ENCODE data around the gene FKTN.
"Not testable (repeated sequence)": the region's sequence is repeated elsewhere in the genome, so short reads cannot be mapped to it uniquely, and the experiment has no call there.

FKTN gene

DNA sequence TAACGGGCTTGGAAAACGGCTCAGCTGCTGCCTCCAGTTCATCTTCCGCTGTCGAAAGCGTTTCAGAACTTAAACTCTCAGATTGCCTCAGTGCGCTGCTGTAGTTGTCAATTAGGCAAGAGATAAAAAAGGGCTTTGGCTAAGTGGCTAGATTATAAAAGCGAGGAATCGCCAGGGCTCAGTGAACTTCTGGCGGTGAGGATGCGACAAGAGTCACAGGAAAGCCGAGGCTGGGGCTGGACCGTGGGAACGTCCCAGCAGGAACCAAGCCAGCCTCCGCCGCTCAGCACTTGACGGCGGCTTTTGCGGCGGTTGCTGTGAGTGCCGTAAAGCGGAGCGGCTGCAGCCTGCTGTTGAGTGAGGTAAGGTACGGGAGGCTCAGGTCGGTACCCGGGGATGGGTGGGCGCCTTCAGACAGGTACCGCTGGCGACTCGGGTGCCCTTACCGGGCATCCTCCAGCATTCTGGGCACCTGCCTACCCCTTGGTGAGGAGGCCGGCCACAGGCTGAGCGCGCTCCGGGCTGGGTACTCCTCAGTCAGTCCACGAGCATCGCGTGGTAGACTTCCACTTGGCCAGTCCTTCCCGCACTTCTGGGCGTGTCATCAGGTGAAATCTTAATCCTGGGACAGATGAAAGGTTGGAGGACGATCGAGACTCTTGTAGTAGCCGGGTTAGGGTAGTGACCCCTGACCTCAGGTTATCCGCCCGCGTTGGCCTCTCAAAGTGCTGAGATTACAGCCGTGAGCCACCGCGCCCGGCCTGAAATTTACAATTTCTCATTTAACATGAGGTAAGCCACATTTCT, at the start of gene FKTN:
FKTN (plus strand) TSS at position 328 of the 807 bp plus-strand sequence. CDS start 16,902 bp downstream, outside the sequence.
- DNase-seq: peak; percentile 62

DNA sequence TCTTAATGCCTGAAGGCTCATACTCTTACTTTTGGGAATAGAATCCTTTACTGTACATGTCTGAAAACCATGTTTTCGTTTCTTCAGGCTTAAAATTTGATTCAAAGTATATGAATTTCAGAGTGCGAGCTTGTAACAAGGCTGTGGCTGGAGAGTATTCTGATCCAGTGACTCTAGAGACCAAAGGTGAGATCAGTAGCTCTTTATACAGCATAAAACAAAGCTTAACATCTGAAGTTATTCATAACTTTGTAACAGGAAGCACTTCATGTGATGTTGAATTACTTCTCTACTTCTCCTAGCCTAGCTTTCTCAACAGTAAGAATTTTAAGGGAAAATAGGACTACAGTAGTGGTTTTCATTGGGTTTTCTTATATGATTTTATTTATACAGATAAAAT, 49.4 kb upstream of the FKTN start:
- no peak for DNase-seq

DNA sequence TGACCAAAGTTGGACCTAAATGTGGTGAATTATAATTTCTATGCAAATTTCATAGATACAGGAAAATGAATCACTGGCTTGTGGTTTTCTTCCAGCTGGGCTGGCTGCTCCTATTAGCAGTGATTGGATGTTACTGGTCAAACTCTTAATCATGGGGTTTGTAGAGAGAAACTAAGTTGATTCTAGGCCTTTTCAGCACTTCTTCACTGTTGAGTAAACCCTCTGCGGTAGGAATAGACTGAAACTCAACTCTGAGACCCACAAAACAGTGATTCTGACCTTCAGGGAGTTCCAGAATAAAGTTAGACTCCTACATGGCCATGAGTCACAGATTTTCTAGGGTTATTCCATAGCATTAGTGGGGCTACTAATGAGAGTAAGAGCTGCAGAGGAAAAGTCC, 47.9 kb upstream of the FKTN start:
- DNase-seq: no peak

DNA sequence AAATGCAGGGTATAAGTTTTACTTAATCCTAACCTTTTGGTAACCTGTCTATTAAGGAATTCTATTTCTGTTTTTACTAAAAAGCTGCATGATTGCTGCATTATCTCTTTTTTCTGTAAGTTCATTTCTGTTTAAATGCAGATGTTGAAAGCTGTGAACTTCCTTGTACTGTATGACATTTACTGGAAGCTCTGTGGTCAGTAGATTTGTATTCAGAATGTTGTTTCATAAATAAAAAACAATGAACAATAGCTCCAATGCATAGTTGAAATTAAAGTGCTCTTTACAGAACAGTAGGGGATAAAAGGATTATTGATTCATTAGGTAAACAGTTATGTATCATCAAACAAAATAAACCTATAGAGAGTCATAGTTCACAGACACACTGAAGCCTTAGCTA, 46.5 kb upstream of the FKTN start:
- DNase-seq: no peak

DNA sequence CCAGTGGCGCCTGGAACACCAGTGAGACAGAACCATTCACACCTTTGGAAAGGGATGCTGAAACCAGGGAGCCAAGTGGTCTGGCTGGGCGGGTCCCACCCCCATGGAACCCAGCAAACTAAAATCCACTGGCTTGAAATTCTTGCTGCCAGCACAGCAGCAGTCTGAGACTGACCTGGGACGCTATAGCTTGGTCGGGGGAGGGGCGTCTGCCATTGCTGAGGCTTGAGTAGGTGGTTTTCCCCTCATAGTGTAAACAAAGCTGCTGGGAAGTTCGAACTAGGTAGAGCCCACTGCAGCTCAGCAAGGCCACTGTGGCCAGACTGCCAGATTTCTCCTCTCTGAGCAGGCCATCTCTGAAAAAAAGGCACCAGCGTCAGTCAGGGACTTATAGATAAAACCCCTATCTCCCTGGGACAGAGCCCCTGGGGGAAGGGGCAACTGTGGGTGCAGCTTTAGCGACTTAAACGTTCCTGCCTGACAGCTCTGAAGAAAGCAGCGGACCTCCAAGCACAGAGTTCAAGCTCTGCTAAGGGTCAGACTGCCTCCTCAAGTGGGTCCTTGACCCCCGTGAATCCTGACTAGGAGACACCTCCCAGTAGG, 42.0 kb upstream of the FKTN start:
- DNase-seq: no peak

DNA sequence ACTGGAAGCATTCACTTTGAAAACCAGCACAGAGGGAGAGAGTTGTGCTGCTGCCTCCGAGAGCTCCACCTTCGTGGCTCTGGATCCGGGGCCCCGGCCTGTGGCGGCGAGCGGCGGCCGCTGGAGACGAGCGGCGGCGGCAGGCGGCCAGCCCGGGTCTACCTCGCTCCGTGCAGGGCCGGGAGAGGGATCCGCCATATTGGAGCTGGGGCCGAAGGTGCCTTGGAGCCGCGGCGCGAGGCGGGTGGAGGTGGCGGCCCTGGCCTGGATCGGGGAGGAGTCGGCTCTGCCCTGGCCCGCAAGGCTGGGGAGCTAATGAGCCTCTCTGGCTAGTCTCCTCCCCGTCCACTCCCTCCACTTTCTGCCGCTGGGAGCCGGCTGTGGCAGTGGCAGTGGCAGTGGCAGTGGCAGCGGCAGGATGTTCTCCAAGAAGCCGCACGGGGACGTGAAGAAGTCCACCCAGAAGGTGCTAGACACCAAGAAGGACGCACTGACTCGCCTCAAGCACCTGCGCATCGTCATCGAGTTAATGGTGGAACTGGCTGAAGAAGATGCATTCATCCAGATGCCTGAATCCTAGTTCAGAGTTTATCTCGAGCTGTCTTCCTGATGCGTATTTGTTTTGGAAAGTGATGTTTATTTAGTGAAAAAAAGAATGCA, 38.1 kb upstream of the FKTN start:
- peak; percentile 65 for DNase-seq

DNA sequence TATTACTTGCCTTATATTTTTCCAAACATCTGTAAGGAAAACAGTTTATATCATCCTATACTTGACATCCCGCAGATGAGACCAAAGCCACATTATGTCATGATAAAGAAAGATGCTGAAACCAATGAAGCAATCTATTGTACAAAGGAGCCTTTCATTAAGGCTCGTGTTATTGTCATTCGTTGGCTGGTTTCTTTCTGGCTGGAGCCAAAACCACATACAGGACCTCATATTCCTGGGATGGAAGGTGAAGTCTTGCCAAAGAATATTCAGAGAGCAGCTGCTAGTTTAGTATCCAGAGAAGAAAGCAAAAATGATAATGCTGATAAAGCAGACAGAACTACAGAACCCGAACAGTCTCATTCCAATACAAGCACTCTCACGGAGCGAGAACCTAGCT, 36.9 kb upstream of the FKTN start:
- DNase-seq: not testable (repeated sequence)

DNA sequence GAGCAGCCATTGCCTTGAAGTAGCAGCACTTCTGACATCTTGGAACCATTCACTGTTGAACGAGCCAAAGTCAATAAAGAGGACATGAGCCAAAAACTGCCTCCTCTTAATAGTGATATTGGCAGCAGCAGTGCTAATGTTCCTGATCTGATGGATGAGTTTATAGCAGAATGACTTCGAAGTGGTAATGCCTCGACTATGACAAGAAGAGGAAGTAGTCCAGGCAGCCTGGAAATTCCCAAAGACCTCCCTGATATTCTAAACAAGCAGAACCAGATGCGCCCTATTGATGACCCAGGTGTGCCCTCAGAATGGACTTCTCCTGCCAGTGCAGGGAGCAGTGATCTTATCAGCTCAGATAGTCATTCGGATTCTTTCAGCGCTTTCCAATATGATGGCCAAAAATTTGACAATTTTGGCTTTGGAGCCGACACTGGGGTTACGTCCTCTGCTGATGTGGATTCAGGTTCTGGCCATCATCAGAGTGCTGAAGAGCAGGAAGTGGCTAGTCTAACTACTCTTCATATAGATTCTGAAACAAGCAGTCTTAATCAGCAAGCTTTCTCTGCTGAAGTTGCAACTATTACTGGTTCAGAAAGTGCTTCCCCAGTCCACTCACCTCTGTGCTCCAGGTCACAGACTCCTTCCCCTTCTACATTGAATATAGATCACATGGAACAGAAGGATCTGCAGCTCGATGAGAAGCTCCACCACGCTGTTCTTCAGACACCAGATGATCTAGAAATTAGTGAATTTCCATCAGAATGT, 35.1 kb upstream of the FKTN start:
- not testable (repeated sequence) for DNase-seq

DNA sequence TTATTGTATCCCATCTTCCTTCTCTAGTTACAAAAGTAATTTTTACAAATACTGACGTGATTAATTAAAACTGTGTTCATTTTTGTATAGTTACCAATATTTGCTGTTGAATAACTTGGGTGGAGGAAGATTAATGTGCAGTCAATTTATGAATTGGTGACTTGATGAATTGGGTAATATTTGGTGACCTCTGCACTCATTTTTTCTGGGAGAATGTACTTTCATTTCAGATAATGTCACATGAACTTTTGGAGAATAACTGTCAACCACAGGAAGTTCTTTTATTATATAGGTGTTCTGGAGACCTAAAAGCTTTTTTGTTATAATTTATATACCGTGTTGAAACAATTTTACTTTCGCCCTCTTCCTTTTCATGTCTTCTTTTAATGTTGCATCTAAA, 26.4 kb upstream of the FKTN start:
- no peak for DNase-seq

DNA sequence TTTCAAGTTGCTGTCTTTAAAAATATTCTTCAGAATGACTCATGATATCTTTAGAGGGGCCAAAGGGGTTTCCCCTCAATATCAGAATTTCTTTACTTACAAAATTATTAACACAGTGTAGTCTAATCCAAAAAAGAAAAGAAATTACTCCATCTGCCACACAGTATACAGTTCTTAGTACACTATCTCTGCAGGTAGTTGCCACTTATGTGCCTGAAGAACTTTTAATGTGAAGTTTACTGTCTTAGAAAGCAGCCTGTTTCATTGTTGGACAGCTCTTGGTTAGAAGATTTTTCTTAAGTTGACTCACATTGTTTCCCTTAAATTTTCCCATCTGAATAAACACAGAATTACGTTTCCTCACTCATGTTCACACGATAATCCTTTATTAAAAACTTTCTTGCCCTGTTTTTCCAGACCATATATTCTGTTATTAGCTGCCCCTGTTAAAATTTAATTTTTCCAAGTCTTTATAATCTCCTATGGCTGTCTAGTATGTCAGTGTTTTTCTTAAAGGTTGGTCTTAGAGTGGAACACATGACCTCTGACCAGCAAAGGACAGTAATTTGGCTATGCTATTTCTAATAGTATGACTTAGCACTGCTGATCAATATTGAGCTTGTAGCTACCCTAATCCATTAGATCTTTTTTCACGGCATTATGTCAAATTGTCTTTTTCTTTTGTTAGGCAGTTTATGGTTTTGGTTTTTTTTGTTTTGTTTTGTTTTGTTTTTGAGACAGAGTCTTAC, 21.8 kb upstream of the FKTN start:
- no peak for DNase-seq

DNA sequence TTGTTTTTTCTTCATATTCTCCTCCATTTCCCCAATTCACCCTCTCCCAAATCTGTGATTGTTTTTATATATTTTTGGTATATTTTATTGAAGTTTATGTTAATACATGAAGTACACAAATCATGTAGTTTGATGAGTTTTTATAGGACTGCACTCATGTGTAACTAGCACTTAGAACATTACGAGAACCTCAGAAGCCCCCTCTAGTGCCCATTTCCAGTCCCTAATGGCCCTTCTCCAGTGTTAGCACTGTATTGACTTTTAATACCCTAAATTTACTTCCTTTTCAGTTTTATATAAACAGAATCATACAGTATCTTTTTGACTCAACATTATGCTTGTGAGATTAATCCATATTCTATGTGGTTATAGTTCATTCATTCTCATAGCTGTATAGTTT, 18.5 kb upstream of the FKTN start:
- no peak for DNase-seq

DNA sequence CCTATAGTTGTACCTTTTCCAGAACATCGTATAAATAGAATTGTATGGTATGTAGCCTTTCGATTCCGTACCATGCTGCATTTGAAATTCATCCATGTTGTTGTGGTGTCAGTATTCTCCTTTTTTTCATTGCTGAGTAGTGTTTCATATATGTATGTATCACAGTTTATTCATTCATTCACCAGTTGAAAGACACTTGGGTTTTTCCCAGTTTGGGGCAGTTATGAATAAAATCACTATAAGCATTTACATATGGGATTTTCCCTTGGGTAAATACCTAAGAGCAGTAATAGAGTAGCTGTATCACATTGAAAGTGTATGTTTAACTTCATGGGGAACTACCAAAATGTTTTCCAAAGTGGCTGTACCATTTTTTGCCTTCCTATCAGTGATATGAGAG, 16.1 kb upstream of the FKTN start:
- no peak for DNase-seq

DNA sequence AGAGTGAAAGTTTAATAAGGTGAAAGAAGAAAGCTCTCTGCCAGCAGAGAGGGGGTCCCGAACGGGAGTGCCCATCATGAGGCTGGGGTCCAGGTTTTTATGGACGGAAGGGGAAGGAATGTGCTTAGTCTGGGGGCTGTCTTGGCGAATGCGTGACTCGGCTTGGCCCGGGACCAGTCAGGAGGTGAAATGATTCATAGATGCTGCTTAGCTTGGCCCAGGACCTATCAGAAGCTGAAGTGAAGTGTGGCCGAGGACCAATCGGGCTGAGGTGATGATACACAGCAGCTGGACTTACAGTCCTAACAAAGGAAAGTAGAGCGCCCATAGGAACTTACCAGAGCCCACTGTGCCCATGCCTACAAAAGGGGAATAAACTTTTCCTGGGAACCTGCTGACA, 3.9 kb upstream of the FKTN start:
- DNase-seq: no peak

DNA sequence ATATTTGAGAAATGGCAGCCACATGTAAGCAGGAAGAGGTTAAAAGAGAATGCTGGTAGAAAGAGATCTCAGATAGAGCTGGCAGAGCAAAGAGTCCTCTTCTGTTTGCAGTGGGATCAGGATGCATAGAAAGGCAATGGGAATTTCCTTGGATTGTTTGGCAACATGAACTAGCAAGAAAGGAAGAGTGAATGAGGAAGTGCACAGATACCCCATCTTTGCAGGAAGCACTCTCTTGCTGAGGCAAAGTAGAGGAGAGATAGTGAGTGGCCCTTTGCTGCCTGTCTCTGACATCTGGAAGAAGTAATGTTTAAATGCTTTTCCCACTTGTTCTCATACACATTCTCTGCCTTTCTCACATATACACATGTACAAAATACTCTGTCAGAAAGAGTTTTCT, 14.5 kb downstream of the FKTN start:
- no peak for DNase-seq

DNA sequence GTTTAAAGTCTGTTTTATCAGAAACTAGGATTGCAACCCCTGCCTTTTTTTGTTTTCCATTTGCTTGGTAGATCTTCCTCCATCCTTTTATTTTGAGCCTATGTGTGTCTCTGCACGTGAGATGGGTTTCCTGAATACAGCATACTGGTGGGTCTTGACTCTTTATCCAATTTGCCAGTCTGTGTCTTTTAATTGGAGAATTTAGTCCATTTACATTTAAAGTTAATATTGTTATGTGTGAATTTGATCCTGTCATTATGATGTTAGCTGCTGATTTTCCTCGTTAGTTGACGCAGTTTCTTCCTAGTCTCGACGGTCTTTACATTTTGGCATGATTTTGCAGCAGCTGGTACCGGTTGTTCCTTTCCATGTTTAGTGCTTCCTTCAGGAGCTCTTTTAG, 22.0 kb downstream of the FKTN start:
- DNase-seq: not testable (repeated sequence)

DNA sequence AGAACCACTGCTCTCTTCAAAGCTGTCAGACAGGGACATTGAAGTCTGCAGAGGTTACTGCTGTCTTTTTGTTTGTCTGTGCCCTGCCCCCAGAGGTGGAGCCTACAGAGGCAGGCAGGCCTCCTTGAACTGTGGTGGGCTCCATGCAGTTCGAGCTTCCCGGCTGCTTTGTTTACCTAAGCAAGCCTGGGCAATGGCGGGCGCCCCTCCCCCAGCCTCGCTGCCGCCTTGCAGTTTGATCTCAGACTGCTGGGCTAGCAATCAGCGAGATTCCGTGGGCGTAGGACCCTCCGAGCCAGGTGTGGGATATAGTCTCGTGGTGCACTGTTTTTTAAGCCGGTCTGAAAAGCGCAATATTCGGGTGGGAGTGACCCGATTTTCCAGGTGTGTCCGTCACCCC, 23.6 kb downstream of the FKTN start:
- not testable (repeated sequence) for DNase-seq

DNA sequence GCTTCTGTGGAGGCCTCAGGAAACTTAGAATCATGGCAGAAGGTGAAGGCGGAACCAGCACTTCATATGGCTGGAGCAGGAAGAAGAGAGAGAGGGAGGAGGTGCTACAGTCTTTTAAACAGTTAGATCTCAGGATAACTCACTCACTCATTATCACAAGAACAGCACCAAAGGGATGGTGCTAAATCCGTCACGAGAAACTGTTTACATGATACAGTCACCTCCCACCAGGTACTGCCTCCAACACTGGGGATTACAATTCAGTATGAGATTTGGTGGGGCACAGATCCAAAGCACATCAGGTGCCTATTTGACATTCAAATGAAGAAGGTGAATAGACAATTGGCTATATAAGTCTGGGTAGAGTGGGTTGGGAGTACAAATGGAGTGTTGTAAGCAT, 35.2 kb downstream of the FKTN start:
- DNase-seq: no peak

DNA sequence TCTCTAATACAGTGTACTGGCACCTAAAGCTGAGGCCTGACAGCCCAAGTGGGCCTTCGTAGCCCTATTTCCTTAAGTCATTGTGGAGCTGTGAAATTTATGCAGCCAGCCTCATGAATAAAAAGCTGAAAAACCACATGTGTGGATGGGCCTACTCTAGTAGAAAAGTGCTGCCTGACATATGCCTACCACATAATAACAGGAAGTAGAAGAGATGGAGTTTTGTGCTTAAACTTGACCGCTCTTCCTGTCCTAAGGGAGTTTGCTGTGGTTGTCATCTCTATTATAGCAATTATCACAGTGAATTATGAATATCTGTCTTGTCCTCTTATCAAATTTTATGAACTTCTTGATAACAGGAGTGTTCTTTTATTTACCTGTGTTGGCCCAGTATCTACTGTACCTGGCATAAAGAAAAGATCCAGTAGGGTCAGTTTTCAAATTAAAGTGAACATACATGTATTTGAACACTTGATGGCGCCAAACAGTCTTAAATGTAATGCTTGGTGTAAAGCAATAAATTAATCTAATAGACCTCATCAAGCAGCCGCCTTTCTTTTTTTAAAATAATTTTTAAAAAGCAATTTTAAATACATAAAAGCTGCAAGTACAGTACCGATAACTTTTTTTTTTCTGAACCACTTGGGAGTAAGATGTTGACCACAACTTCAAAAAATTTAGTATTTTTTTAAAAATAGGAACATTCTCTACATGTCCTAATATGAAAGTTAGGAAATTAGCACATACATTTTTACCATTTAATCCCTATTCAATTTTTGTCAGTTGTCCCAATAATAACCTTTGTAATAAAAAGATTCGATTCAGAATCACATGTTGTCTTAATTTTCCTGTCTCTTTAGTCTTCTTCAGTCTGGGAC, 51.0 kb downstream of the FKTN start:
- peak; percentile 62 for DNase-seq

DNA sequence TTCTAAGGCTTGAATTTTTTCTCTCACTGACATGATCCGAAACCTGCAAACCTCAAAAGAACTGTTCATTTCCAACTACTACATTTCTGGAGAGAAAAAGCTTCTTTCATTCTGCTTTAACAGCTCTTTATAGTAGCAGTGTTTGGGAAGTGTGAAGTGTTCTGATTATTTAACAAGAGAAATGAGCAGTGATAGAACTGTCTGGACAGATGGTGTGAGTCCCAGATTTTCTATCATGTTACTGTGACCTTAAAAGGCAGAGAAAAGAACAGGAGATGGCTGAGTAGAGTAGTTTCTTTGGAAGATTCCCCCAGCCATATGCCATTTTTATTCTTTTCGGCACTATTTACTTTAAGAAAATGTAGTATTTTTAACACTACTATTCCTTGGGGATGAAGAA, 63.1 kb downstream of the FKTN start:
- DNase-seq: no peak

DNA sequence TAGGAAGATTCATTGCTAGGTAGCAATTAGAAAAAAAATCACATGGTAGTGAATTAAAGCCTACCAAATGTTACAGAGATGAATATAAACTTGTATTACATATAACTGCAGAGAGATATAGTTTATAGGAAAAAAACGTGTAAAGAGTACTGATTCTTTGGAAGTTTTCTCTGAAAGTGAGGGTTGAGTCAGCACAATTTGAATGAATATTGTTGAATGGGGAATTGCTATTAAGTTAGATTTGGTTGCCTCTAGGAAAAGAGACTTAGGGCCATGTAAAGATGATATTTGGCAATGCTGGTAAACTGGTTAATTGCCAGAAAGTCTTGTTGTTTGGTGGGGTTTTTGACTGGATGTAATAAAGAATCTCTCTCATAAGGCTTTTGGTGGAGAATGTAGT, 67.2 kb downstream of the FKTN start:
- DNase-seq: no peak

DNA sequence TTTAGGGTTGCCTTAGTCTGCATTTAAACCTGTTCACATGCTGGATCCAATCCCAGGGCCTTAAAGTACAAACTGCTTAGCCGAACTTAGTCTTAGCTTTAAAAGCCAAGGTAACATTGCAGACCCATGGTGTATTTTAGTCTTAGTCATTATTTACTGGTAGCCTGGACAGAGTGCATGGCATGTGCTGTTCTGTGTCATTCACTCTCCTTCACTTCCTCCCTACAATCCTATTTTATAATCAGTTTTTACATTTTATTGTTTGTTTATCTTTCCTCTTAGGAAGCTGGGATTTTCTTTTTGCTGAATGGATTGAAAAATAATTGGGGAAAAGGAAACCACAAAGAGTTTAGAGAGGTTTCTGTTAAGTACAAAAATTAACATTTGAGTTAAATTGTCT, 74.9 kb downstream of the FKTN start:
- DNase-seq: no peak

DNA sequence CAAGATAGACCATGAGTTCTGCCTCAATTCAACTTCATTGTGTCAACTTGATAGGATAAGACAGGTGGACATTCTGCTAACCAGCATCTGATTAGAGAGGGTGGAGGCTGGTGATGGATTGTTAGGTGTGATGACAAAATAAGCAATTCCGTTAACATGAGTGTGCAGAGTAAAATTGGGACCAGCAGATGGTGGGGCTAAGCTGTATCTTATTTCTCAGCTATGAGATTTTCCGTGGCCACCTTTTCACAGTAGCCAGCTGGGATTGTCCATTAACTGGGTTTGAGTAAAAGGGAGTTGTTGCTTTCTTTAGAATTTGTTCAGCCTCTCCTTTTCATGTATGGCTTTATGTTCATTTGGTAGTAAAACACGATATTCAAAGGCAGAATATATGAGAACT, 75.5 kb downstream of the FKTN start:
- DNase-seq: no peak

Measured in NCI-H2029 (cell line).